Measurements from ENCODE around the gene PATL2.
"Not testable (repeated sequence)": the region's sequence is repeated elsewhere in the genome, so short reads cannot be mapped to it uniquely, and the experiment has no call there.

PATL2 gene

GRCh38 chr15:44690245-44690644, 20.9 kb downstream of the PATL2 start:
- DNase-seq = not testable (repeated sequence)

- DNase-seq = not testable (repeated sequence)
These were observed 21.8 kb downstream of the PATL2 start for GRCh38 chr15:44689318-44689717.

- peak; percentile 62 to 64 for DNase-seq
These were observed 28.1 kb downstream of the PATL2 start for GRCh38 chr15:44682809-44683682.

GRCh38 chr15:44682211-44682610, 28.9 kb downstream of the PATL2 start:
- DNase-seq = no peak

GRCh38 chr15:44676676-44677075, 34.4 kb downstream of the PATL2 start:
- peak in 1 of 2 experiments; percentile 17 for DNase-seq

- DNase-seq = no peak
These were observed 35.2 kb downstream of the PATL2 start for GRCh38 chr15:44675911-44676310.

- DNase-seq = no peak
These were observed 37.5 kb downstream of the PATL2 start for GRCh38 chr15:44673639-44674038.

GRCh38 chr15:44670087-44670950, 40.8 kb downstream of the PATL2 start:
- DNase-seq = no peak

- DNase-seq = no peak
These were observed 42.2 kb downstream of the PATL2 start for GRCh38 chr15:44668921-44669320.

- DNase-seq = no peak
These were observed 44.1 kb downstream of the PATL2 start for GRCh38 chr15:44667039-44667360.

GRCh38 chr15:44666210-44667038, 44.7 kb downstream of the PATL2 start:
- DNase-seq = no peak

GRCh38 chr15:44663410-44664308, 47.5 kb downstream of the PATL2 start, which contains the start of gene SPG11:
SPG11 (minus strand) TSS chr15:44663662; CDS start chr15:44663647, 15 bp downstream.
- peak; percentile 95 to 96 for DNase-seq

GRCh38 chr15:44662478-44663409, 48.4 kb downstream of the PATL2 start:
- DNase-seq = peak; percentile 79 to 80

- no peak for DNase-seq
These were observed 49.5 kb downstream of the PATL2 start for GRCh38 chr15:44661576-44661975.

GRCh38 chr15:44659056-44659455, 52.1 kb downstream of the PATL2 start:
- DNase-seq = no peak

GRCh38 chr15:44657378-44657777, 53.7 kb downstream of the PATL2 start:
- DNase-seq = no peak

GRCh38 chr15:44656913-44657312, 54.2 kb downstream of the PATL2 start:
- DNase-seq = no peak

GRCh38 chr15:44656298-44656697, 54.8 kb downstream of the PATL2 start:
- DNase-seq = no peak

GRCh38 chr15:44654858-44655257, 56.3 kb downstream of the PATL2 start:
- no peak for DNase-seq

- no peak for DNase-seq
These were observed 63.5 kb downstream of the PATL2 start for GRCh38 chr15:44647637-44648036.

GRCh38 chr15:44647036-44647435, 64.1 kb downstream of the PATL2 start:
- no peak for DNase-seq
